ENCODE data around the gene TMOD2. TPM values are rescaled to one million over a fixed set of nuclear protein-coding genes. Genes with fewer than 3 reads are reported as not detected.

The TMOD2 gene
- total RNA-seq, 1 donor from 2014 or later, result 2.0 TPM

DNA sequence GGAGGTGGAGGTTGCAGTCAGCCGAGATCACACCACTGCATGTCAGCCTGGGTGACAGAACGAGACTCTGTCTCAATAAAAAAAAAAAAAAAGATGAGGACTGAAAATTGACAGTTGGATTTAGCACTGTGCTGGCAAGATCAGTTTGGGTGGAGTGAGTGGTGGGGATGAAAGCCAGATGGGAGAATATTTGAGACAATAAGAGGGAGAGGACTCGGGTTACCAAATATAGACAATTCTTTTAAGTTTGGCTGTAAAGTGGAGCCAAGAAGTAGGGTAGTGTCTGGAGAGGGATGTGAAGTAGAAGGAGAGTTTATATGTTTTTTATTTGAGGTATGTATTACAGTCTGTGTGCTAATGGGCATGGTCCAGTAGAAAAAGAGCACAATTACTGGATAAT, 98.5 kb downstream of the TMOD2 start:
- no peak for DNase-seq (ENCODE audit: low read depth, low spot score)

DNA sequence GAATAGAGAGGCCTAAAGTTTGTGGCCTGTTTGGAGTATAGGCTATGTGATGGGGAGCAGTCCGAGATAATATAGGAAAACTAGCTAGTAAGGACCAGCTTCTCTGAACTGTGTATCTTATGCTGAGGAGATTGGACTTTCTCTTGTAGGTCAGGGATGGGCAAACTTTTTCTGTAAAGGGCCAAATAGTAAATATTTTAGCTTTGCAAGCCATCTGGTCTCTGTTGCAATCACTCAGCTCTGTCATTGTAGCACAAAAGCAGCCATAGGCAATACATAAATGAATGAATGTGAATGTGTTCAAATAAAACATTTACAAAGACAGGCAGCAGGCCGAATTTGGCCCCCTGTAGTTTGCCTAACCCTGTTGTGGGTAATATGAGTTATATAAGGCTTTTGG, 102.6 kb downstream of the TMOD2 start:
- no peak for DNase-seq (ENCODE audit: low read depth, low spot score)

GRCh38 chr15:51855612-51856011, 104.2 kb downstream of the TMOD2 start:
- no peak for DNase-seq (ENCODE audit: low read depth, low spot score)

GRCh38 chr15:51856714-51857380, 105.5 kb downstream of the TMOD2 start:
- no peak for DNase-seq (ENCODE audit: low read depth, low spot score)

DNA sequence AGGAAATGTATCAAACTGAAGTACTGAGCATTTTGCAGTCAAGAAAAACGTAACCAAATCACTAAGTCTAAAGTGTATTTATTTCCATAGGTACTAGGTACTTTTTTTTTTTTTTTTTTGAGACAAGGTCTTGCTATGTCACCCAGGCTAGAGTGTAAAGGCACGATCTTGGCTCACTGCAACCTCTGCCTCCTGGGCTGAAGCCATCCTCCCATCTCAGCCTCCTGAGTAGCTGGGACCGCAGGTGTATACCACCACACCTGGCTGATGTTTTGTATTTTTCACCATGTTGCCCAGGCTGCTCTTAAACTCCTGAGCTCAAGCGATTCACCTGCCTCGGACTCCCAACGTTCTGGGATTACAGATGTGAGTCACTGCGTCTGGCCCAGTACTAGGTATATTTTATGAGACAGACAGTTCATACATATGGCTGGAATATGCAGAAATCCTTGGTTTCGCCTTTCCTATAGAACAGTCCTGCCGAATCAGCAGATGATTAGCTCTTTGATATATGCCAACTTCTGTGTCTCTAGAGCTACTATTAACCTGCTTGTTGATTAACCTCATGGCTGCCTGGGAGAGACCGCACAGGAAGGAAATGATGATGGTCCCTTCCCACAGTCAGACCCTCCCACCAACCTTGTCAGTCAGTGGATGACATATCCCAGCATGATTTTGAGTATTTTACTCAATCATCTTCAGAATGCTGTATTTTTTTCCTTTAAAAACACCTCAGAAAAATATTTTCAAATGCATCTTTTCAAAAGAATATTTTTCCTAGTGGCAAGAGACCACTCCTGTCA, 110.4 kb downstream of the TMOD2 start:
- DNase-seq (ENCODE audit: low read depth, low spot score), result no peak

- no peak for DNase-seq (ENCODE audit: low read depth, low spot score)
Observed at GRCh38 chr15:51863131-51863530, 111.7 kb downstream of the TMOD2 start.

- DNase-seq (ENCODE audit: low read depth, low spot score), result no peak
Observed at GRCh38 chr15:51864408-51865056, 113.1 kb downstream of the TMOD2 start.

GRCh38 chr15:51865317-51865716, 113.9 kb downstream of the TMOD2 start:
- no peak for DNase-seq (ENCODE audit: low read depth, low spot score)

Other genes starting within 250 kb of the TMOD2 start
- 11.5 and 12.3 TPM in 2 replicates for gene DMXL2, start 128.8 kb upstream of the TMOD2 start, total RNA-seq
- gene SCG3, start 70.1 kb upstream of the TMOD2 start, total RNA-seq, result not detected in 2 replicates
- 11.0 and 16.1 TPM in 2 replicates for gene LYSMD2, start 13.9 kb upstream of the TMOD2 start, total RNA-seq
- 73.5 and 75.9 TPM in 2 replicates for gene TMOD3, start 78.1 kb downstream of the TMOD2 start, total RNA-seq
- 23.1 and 36.6 TPM in 2 replicates for gene LEO1, start 220.2 kb downstream of the TMOD2 start, total RNA-seq

Measured in pulmonary artery endothelial cell (primary cell).